Prostate gland (tissue), 2 donors: ENCODE measurements around the gene IQGAP2.

Experiments
- CTCF ChIP-seq, 4 experiments: fragments of 200-600 bp in 2 of 4; fragments of 450-650 bp in 2 of 4; sonication (generic) in 2 of 4; IDR thresholded peaks; 1 replicate in 3 of 4; 2 replicates in 1 of 4; pipeline ENCODE4 v1.5.1; 2016 to 2019; ENCODE audit warnings: antibody characterized with exemption in 4 of 4, mild to moderate bottlenecking in 2 of 4, moderate library complexity in 2 of 4
- POLR2A ChIP-seq: fragments of 450-650 bp; IDR thresholded peaks from one replicate; pipeline ENCODE4 v1.6.1; 2016; ENCODE audit warnings: antibody characterized with exemption, mild to moderate bottlenecking
- POLR2AphosphoS5 ChIP-seq: sonication (generic); formaldehyde crosslinking; IDR thresholded peaks from one replicate; pipeline ENCODE4 v1.6.1; 2017; ENCODE audit warnings: antibody characterized with exemption

GRCh38 chr5:76419597-76420298, 16.7 kb downstream of the IQGAP2 start:
- TF ChIP-seq CTCF (IDR thresholded peaks at IDR 0.05) (no peak), POLR2AphosphoS5 (no peak), POLR2A (no peak)
